ENCODE results near the gene COL13A1.

COL13A1 gene

DNA sequence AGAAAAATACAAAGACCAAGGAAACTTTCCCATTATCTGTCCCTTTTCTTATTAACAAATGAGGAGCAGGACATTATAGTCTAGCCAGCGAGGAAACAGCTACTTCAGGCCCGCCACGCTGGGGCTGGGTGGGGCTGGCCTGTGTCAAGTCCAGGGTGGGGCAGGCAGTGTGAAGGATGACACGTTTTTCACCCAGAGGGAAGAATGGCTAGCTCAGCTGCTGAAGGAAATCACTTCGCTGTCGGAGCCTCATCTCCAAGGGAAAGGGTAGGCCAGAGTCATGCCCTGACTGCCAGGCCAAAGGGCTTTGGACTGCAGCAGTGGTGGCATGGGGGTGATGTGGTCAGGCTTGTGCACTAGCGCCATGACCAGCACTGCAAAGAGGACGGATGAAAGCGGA lies 24.4 kb downstream of the COL13A1 start:
- DNase-seq (ENCODE audit: insufficient read length, low spot score) (no peak), FAIRE-seq (no peak)
- TF ChIP-seq POLR2AphosphoS5 (IDR thresholded peaks at IDR 0.05; ENCODE audit: low read depth, low read length) (no peak), PAX5 (IDR thresholded peaks at IDR 0.05; ENCODE audit: insufficient read depth, low read length, severe bottlenecking) (no peak), POU2F2 (IDR thresholded peaks at IDR 0.05; ENCODE audit: low read depth, low read length) (no peak), POLR2A (IDR thresholded peaks at IDR 0.05; ENCODE audit: low read depth, low read length) (no peak), SPI1 (IDR thresholded peaks at IDR 0.05; ENCODE audit: low read depth, low read length) (no peak), TAF1 (IDR thresholded peaks at IDR 0.05; ENCODE audit: low read depth, low read length) (no peak)

DNA sequence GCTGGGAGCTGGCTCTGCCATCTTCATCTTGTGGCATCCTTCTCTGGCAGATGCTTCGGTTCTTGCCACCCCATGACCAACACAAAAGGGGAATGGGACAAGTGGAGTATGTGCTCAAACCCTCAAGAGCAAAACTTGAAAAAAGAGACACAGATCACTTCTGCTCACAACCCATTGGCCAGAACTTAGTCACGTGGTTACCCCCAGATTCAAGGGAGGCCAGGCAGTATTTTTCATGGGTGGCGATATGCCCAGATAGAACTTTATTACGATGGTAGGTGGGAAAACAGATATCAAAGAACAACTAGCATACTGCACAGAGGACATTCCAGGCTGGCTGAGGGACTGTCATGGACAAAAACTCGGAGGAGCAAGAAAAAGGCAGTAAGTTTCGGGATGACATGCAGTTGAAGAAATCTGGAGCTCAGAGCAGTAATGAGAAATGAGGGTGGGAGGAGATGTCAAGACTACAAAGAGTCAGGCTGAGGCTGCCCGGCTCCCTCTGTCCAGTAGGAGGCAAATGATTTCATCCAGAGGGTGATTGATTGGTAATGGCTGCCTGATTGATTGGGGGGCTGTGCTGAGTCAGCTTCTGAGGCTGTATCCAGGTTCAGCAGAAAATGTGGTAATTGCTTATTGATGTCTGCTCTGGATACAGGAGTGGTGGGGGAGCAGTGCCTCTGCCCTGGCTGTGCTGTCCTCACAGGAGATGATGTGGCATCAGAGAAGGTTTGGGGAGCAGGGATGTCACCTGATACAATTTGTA lies 25.3 kb downstream of the COL13A1 start:
- DNase-seq (ENCODE audit: insufficient read length, low spot score) (no peak), FAIRE-seq (no peak)
- TF ChIP-seq SPI1 (IDR thresholded peaks at IDR 0.05; ENCODE audit: low read depth, low read length) (no peak), PAX5 (IDR thresholded peaks at IDR 0.05; ENCODE audit: insufficient read depth, low read length, severe bottlenecking) (no peak), POLR2A (IDR thresholded peaks at IDR 0.05; ENCODE audit: low read depth, low read length) (no peak), POLR2AphosphoS5 (IDR thresholded peaks at IDR 0.05; ENCODE audit: low read depth, low read length) (no peak), TAF1 (IDR thresholded peaks at IDR 0.05; ENCODE audit: low read depth, low read length) (no peak), POU2F2 (IDR thresholded peaks at IDR 0.05; ENCODE audit: low read depth, low read length) (no peak)

DNA sequence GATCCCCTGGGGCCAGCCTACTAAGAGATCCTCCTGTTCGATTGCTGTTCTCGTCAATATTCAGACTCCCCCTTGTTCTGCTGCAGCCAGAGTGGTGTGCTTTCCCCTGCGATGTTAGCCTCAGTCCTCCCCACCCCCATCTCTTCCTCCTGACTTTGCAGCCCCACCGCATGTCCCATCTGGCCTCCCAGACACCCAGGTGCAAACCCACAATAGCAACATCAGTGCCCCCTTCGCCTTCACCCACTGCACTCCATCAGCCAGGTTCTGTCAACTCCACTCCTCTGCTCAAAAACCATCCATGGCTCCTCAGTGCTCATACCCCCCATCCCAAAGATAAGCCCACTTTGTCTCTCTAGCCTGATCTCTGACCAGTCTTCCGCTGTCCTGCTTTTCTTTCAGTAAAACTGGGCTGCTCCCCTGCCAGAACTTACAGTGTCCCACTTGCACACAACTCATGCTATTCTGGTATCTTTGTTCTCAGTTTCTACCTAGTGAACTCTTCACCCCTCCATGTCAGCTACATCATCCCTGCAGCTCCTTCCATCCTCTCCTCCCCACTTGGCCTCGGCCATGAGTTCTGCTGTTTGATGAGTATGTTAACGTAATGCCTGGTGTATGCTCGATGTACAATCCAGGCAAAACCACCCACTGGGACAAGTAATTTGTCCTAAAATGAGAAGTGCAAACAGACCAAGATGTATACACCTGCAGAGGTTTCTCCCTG lies 26.6 kb downstream of the COL13A1 start:
- DNase-seq (ENCODE audit: insufficient read length, low spot score) (no peak), FAIRE-seq (no peak)
- TF ChIP-seq POLR2A (IDR thresholded peaks at IDR 0.05; ENCODE audit: low read depth, low read length) (no peak), POLR2AphosphoS5 (IDR thresholded peaks at IDR 0.05; ENCODE audit: low read depth, low read length) (no peak)

DNA sequence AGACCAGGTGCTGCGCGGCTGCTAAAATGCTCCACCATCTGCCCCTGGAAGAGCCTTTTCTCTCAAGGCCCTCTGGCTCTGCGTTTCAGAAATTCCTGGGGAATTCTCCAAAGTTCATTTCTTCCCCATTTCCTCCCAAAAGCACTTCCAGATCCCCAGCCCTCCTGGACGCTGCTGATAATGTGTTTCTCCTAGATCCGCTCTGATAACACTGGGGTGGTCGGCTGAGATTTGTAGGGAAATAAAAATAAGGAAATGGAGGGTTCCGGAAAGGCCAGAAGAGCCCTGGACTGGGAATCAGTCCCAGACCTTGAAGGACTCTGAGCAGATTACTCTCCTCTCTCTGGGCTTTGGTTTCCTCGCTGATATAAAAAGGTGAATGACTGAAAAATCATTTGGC lies 28.1 kb downstream of the COL13A1 start:
- DNase-seq (ENCODE audit: insufficient read length, low spot score) = no peak
- no peak for FAIRE-seq
- TF ChIP-seq POLR2A (IDR thresholded peaks at IDR 0.05; ENCODE audit: low read depth, low read length) = no peak

DNA sequence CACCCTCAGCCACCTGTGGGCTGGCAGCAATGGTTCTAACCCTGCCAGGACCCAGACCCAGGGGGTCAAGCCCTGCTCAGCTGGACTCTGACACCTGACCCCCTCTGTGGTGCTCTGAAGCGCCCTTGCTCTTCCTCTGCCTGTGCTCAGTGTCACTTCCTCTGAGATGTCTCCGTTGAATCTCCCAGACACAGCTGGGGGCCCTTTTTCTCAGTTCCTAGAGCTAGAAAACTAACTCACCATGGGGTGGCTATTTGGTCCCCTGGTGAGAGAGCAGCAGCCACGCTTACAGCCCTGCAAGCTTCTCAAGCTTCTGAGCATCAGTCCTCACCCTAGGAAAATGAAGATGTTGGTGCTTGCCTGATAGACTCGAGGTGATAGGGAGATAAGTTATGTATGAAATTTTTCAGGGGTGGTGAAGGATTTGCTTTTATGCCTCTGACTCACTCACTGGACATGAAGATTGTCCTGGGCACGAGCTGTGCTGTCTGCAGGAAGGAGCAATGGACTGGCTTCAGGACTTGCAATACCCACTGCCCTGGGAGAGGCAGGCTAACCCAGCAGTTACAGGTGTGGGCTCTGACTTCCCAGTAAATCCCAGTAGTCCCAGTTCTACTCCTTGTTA lies 29.6 kb downstream of the COL13A1 start:
- no peak for DNase-seq (ENCODE audit: insufficient read length, low spot score)

DNA sequence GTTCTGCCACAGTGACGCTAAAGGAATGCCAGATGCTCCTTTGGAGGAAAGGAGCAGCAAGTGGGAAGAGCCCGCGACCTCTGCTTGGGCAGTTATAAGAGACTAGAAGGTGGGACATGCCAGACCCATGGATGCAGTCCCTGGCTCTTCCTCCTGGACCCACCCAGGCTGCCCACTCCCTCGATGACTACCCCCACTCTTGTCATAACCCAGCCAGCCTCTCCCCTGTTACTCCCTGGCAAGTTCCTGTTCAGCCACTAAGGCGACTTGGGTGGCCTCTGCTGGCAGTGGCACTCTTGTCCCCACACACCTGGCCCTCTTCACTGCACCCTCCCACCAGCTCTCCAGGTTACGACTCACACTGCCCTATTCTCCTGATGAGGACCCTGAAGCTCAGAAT lies 33.5 kb downstream of the COL13A1 start:
- no peak for TF ChIP-seq POLR2AphosphoS5 (IDR thresholded peaks at IDR 0.05; ENCODE audit: low read depth, low read length)
- TF ChIP-seq SPI1 (IDR thresholded peaks at IDR 0.05; ENCODE audit: low read depth, low read length) = no peak
- no peak for TF ChIP-seq POLR2A (IDR thresholded peaks at IDR 0.05; ENCODE audit: low read depth, low read length)
- no peak for TF ChIP-seq PAX5 (IDR thresholded peaks at IDR 0.05; ENCODE audit: insufficient read depth, low read length, severe bottlenecking)
- TF ChIP-seq TAF1 (IDR thresholded peaks at IDR 0.05; ENCODE audit: low read depth, low read length) = no peak
- no peak for TF ChIP-seq POU2F2 (IDR thresholded peaks at IDR 0.05; ENCODE audit: low read depth, low read length)
- FAIRE-seq (no peak), DNase-seq (ENCODE audit: insufficient read length, low spot score) (no peak)

More for the DNA sequence above, 29.6 kb downstream of the COL13A1 start:
- no peak for FAIRE-seq
- TF ChIP-seq TAF1 (IDR thresholded peaks at IDR 0.05; ENCODE audit: low read depth, low read length) = no peak
- no peak for TF ChIP-seq POLR2A (IDR thresholded peaks at IDR 0.05; ENCODE audit: low read depth, low read length)
- TF ChIP-seq POU2F2 (IDR thresholded peaks at IDR 0.05; ENCODE audit: low read depth, low read length) = no peak
- TF ChIP-seq SPI1 (IDR thresholded peaks at IDR 0.05; ENCODE audit: low read depth, low read length) = no peak
- no peak for TF ChIP-seq POLR2AphosphoS5 (IDR thresholded peaks at IDR 0.05; ENCODE audit: low read depth, low read length)
- TF ChIP-seq PAX5 (IDR thresholded peaks at IDR 0.05; ENCODE audit: insufficient read depth, low read length, severe bottlenecking) = no peak

DNA sequence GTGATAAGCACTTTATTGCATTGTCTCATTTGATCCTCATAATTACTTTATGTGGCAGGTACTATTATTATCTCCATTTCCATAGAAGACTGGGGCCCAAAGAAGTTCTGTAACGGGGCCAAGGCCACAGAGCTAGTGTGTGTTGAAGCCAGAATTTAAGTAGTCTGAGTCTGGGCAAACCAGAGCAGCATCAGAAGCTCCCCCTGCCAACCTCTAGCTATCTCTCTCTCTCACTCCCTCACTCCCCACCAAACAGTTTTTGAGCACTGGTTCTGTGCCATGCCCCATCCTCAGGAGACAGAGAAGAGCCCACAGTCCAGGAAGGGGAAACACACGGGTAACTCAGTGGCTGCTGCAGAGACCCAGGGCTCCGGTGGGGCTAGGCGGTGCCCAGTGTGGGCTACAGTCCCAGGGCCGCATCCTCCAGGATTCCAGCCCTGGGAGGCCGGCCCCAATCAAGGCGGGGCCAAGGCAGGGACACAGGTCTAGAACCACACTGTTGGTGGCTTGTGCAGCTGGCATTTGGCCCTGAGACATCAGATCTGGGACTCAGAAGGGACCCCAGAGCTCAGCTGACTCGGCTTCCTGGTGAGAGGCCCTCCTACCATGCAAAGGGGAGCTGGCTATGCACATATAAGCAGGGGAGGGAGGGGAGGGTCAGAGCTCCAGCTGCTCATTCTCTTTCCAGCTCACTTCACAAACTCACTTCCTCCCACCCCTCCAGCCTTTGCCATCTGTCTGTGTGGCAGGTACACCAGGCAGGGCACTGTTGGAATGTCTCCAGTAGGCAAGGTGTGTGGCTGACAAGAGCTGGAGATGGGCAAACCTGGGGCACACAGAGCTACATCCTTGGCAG lies 34.4 kb downstream of the COL13A1 start:
- DNase-seq (ENCODE audit: insufficient read length, low spot score) (no peak), FAIRE-seq (no peak)
- no peak for TF ChIP-seq POLR2A (IDR thresholded peaks at IDR 0.05; ENCODE audit: low read depth, low read length)
- no peak for TF ChIP-seq SPI1 (IDR thresholded peaks at IDR 0.05; ENCODE audit: low read depth, low read length)
- TF ChIP-seq PAX5 (IDR thresholded peaks at IDR 0.05; ENCODE audit: insufficient read depth, low read length, severe bottlenecking) = no peak
- TF ChIP-seq POU2F2 (IDR thresholded peaks at IDR 0.05; ENCODE audit: low read depth, low read length) = no peak
- no peak for TF ChIP-seq POLR2AphosphoS5 (IDR thresholded peaks at IDR 0.05; ENCODE audit: low read depth, low read length)
- no peak for TF ChIP-seq TAF1 (IDR thresholded peaks at IDR 0.05; ENCODE audit: low read depth, low read length)

DNA sequence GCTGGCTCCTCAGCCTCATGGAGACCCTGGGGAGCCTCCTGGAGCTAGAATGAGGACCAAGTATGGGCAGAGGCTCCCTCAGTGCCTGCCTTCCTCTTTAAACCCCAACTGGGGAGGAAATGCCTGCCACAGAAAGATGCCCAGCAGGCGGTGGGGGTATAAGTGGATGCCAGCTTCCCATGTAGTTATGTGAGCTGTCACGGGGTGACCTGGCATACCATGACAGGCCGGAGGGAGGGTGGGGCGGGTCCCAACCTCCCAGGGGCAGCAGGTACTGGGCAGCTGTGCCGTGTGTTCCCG lies 35.0 kb downstream of the COL13A1 start:
- no peak for FAIRE-seq
- TF ChIP-seq SPI1 (IDR thresholded peaks at IDR 0.05; ENCODE audit: low read depth, low read length) = no peak
- TF ChIP-seq PAX5 (IDR thresholded peaks at IDR 0.05; ENCODE audit: insufficient read depth, low read length, severe bottlenecking) = no peak
- TF ChIP-seq TAF1 (IDR thresholded peaks at IDR 0.05; ENCODE audit: low read depth, low read length) = no peak
- TF ChIP-seq POU2F2 (IDR thresholded peaks at IDR 0.05; ENCODE audit: low read depth, low read length) = no peak
- TF ChIP-seq POLR2A (IDR thresholded peaks at IDR 0.05; ENCODE audit: low read depth, low read length) = no peak
- TF ChIP-seq POLR2AphosphoS5 (IDR thresholded peaks at IDR 0.05; ENCODE audit: low read depth, low read length) = no peak
- DNase-seq (ENCODE audit: insufficient read length, low spot score) = no peak

DNA sequence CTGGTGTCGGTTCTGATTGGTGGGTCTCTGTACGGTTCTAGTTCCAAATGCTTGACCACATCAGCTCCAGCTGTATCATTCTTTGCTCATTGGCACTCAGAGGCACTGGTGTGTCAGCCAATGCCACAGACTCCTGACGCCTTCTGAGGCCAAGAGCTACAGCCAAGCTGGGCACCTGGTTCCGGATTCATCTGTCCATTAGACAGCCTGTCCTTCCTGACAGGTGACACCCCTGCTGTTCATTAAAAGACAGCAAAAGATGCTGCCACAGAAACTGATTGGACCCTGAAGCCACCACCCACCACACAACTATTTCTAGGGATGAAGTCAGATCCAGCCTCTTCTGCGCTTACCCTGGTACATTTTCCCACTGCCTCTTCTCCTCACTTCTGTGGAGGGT lies 35.6 kb downstream of the COL13A1 start:
- no peak for FAIRE-seq
- DNase-seq (ENCODE audit: insufficient read length, low spot score) = no peak
- no peak for TF ChIP-seq POLR2AphosphoS5 (IDR thresholded peaks at IDR 0.05; ENCODE audit: low read depth, low read length)
- no peak for TF ChIP-seq PAX5 (IDR thresholded peaks at IDR 0.05; ENCODE audit: insufficient read depth, low read length, severe bottlenecking)
- no peak for TF ChIP-seq SPI1 (IDR thresholded peaks at IDR 0.05; ENCODE audit: low read depth, low read length)
